DND-41 (cell line): ENCODE measurements around the gene RANBP17.

ENCODE experiments used
- CTCF ChIP-seq: IDR thresholded peaks from 2 replicates; pipeline ENCODE4 v1.5.1; 2012; ENCODE audit warnings: borderline replicate concordance, low read length, moderate library complexity, mild to moderate bottlenecking; ENCODE audit not compliant: poor library complexity, severe bottlenecking; ENCODE audit errors: extremely low read depth
- EZH2 ChIP-seq: IDR thresholded peaks from 3 replicates; pipeline ENCODE4 v1.6.1; 2012; ENCODE audit warnings: borderline replicate concordance, low read depth, mild to moderate bottlenecking, moderate library complexity, low read length, inconsistent platforms; ENCODE audit not compliant: severe bottlenecking

GRCh38 chr5:171288066-171288465 is 426.2 kb downstream of the RANBP17 start:
- TF ChIP-seq CTCF, result no peak
- TF ChIP-seq EZH2, result no peak
